Stimulated activated CD8-positive, alpha-beta memory T cell treated with anti-CD3 and anti-CD28 coated beads, Interleukin-7, amount 100 ng/mL, for 48 hours (primary cell): ENCODE measurements around the gene UBTF.
"Not testable (repeated sequence)": the region's sequence is repeated elsewhere in the genome, so short reads cannot be mapped to it uniquely, and the experiment has no call there.

Source experiments
- DNase-seq, 2 donors: peaks; one replicate each; pipeline ENCODE4 v3.0.0-alpha.2; 2020; ENCODE audit warnings: low read depth in 1 of 2; ENCODE audit errors: extremely low read depth in 1 of 2

The UBTF gene

GRCh38 chr17:44247876-44248736 is 28.6 kb upstream of the UBTF start:
- no peak for DNase-seq

- DNase-seq = no peak
These were observed 28.0 kb upstream of the UBTF start for GRCh38 chr17:44247440-44247841.

- DNase-seq = no peak
These were observed 21.7 kb upstream of the UBTF start for GRCh38 chr17:44241106-44241624.

- not testable (repeated sequence) for DNase-seq
These were observed 18.4 kb upstream of the UBTF start for GRCh38 chr17:44237886-44238285.

- no peak for DNase-seq
These were observed 17.0 kb upstream of the UBTF start for GRCh38 chr17:44236444-44236991.

GRCh38 chr17:44235583-44235936 is 16.1 kb upstream of the UBTF start:
- no peak for DNase-seq

- DNase-seq = no peak
These were observed 14.1 kb upstream of the UBTF start for GRCh38 chr17:44233582-44233981.

GRCh38 chr17:44232061-44232460 is 12.6 kb upstream of the UBTF start:
- DNase-seq = no peak

- no peak for DNase-seq
These were observed 10.7 kb upstream of the UBTF start for GRCh38 chr17:44230140-44230539.

GRCh38 chr17:44229090-44229489 is 9.6 kb upstream of the UBTF start:
- DNase-seq = no peak

GRCh38 chr17:44223541-44224071 is 4.1 kb upstream of the UBTF start:
- DNase-seq = no peak

GRCh38 chr17:44222112-44222869 is 2.8 kb upstream of the UBTF start:
- no peak for DNase-seq

- no peak for DNase-seq
These were observed 2.3 kb upstream of the UBTF start for GRCh38 chr17:44221862-44222111.

GRCh38 chr17:44221084-44221861 is 1.8 kb upstream of the UBTF start:
- DNase-seq = no peak

- DNase-seq = no peak
These were observed 973 bp upstream of the UBTF start for GRCh38 chr17:44220213-44221083.

- DNase-seq = peak in 1 of 2 donors; percentile 60
These were observed 313 bp downstream of the UBTF start for GRCh38 chr17:44219108-44219615.

- peak; percentile 75 to 76 for DNase-seq
These were observed 949 bp downstream of the UBTF start for GRCh38 chr17:44218344-44219107.

- no peak for DNase-seq
These were observed 1.6 kb downstream of the UBTF start for GRCh38 chr17:44217738-44218343.

- DNase-seq = no peak
These were observed 2.8 kb downstream of the UBTF start for GRCh38 chr17:44216694-44217093.
